Nephron (organoid): ENCODE results near the gene NFXL1.
A peak's percentile ranks its signal among the peaks of the same experiment; 100 is the strongest.

Source experiments
- H3K27ac Mint-ChIP-seq, 3 experiments: 2 replicates each; pipeline ENCODE4 v1.8.0; 2020; ENCODE audit warnings: mixed read lengths in 3 of 3, mild to moderate bottlenecking in 2 of 3, moderate library complexity in 1 of 3
- H3K27me3 Mint-ChIP-seq: 2 replicates; pipeline ENCODE4 v1.8.0; 2021; ENCODE audit warnings: low read depth, mild to moderate bottlenecking, moderate library complexity, mixed read lengths
- H3K36me3 Mint-ChIP-seq: 2 replicates; pipeline ENCODE4 v1.8.0; 2020; ENCODE audit warnings: low read depth, mixed read lengths
- H3K4me1 Mint-ChIP-seq: 2 replicates; pipeline ENCODE4 v1.8.0; 2020; ENCODE audit warnings: mixed read lengths
- H3K4me3 Mint-ChIP-seq, 3 experiments: 2 replicates each; pipeline ENCODE4 v1.8.0; 2020; ENCODE audit warnings: mild to moderate bottlenecking in 3 of 3, mixed read lengths in 3 of 3, moderate library complexity in 2 of 3
- H3K9me3 Mint-ChIP-seq: 2 replicates; pipeline ENCODE4 v1.8.0; 2020; ENCODE audit warnings: mixed read lengths
- TF ChIP-seq, protein P1 (sequence below), 3 experiments: fragments of 200-600 bp; sonication (generic); IDR thresholded peaks; one replicate each; pipeline ENCODE4 v1.5.0; 2021; ENCODE audit warnings: antibody characterized with exemption in 3 of 3; ENCODE audit not compliant: unreplicated experiment in 3 of 3

NFXL1 gene

DNA sequence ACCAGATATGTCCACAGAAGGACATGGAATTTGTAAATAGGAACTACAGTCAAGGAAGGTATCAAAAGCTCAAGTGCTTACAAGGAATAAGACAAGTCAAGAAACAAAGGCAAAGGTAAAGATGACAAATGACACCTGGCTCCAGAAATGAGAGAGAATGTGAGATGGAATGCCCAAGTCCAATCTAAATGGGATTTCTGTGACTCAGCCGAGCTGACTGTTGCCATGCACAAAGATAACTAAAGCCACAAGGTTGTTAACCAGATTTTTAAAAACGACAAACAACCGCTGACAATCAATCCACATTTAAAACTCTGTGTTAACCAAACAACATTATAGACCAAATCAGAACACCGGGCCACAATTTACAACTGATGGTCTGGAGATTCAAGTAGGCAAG is 1.1 kb downstream of the NFXL1 start:
- H3K4me3 Mint-ChIP-seq, result peak overlapping the region; percentile 97
- H3K4me1 Mint-ChIP-seq, result peaks cover 27% of the 10 kb centered on the region
- H3K9me3 Mint-ChIP-seq, result peaks cover 4% of the 10 kb centered on the region
- H3K27me3 Mint-ChIP-seq, result no peaks in the 10 kb centered on the region
- H3K36me3 Mint-ChIP-seq, result peaks cover 32% of the 10 kb centered on the region
- TF ChIP-seq, protein P1, sequence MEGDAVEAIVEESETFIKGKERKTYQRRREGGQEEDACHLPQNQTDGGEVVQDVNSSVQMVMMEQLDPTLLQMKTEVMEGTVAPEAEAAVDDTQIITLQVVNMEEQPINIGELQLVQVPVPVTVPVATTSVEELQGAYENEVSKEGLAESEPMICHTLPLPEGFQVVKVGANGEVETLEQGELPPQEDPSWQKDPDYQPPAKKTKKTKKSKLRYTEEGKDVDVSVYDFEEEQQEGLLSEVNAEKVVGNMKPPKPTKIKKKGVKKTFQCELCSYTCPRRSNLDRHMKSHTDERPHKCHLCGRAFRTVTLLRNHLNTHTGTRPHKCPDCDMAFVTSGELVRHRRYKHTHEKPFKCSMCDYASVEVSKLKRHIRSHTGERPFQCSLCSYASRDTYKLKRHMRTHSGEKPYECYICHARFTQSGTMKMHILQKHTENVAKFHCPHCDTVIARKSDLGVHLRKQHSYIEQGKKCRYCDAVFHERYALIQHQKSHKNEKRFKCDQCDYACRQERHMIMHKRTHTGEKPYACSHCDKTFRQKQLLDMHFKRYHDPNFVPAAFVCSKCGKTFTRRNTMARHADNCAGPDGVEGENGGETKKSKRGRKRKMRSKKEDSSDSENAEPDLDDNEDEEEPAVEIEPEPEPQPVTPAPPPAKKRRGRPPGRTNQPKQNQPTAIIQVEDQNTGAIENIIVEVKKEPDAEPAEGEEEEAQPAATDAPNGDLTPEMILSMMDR (IDR thresholded peaks at IDR 0.05; ENCODE audit: unreplicated experiment in 3 of 3), result no peak
- H3K27ac Mint-ChIP-seq, result peak overlapping the region; percentile 82 to 90 (median 87)

DNA sequence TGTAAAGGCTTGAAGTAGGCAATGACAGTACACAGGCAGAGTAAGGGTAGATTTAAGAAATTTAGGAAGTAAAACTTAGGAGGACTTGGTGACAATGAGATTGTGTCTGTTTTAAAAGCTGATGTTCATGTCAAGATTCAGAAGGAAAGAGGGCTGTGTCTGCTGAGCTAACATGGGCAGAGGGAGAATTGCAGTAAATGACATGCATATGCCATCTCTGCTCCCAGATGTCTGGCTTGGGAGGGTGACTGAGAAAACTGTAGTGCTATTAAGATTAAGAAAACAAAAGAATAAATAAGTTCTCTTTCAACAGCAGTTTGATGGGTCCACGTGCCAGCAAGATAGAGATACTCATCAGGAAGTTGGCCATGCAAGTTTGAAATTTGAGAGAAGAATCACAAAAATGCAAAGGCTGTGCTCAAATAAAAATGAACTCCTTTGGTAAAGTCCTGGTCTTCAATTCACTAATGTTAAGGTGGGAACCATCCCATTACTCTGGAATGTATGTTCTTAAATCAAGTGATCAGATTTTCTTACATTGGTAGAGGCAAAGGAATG is 7.2 kb downstream of the NFXL1 start:
- Mint-ChIP-seq H3K27me3 (no peaks in the 10 kb centered on the region), H3K36me3 (peaks cover 47% of the 10 kb centered on the region), H3K9me3 (no peaks in the 10 kb centered on the region), H3K4me3 (no peak overlapping the region), H3K27ac (no peak overlapping the region), H3K4me1 (peaks cover 8% of the 10 kb centered on the region)
- TF ChIP-seq, protein P1 (IDR thresholded peaks at IDR 0.05; ENCODE audit: unreplicated experiment in 3 of 3), result no peak

DNA sequence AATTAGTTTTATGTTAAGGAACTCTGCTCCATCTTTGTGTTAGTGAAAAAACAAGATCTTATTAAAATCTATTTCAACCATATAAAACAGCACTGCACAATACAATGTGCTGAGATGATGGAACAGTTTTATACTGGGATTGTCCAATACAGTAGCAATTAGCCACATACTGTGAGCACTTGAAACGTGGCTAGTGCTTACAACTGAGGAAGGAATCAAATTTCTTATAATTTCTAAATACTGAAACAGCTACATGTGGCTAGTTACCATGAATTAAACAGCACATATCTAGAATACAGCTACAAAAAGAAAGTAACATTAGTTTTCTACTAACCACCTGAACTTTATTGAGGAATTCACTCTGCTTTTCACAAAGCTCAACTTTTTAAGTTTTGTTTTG is 14.7 kb downstream of the NFXL1 start:
- Mint-ChIP-seq H3K36me3 (peaks cover 49% of the 10 kb centered on the region), H3K27ac (no peak overlapping the region), H3K27me3 (no peaks in the 10 kb centered on the region), H3K4me1 (no peaks in the 10 kb centered on the region), H3K9me3 (no peaks in the 10 kb centered on the region), H3K4me3 (no peak overlapping the region)
- TF ChIP-seq, protein P1 (IDR thresholded peaks at IDR 0.05; ENCODE audit: unreplicated experiment in 3 of 3), result no peak

DNA sequence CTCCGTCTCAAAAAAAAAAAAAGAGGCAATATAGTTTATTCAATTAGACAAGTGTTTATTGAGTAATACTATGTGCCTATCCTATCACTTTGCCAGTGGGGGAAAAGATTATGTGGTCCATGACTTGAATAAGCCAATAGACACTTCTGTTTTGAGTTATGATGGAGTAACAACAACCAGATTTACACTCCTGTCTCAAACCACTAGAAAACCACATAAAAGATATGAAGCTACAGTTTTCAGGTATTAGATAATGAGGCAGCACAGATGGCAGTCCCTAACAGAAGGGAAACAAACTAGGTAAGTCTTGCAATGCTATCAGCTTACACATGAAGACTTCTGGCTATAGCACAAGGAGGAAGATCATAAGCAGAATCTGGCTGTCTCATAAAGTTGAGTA is 22.5 kb downstream of the NFXL1 start:
- Mint-ChIP-seq H3K9me3 (no peaks in the 10 kb centered on the region), H3K27me3 (no peaks in the 10 kb centered on the region), H3K4me3 (no peak overlapping the region), H3K4me1 (no peaks in the 10 kb centered on the region), H3K36me3 (peaks cover 65% of the 10 kb centered on the region), H3K27ac (no peak overlapping the region)
- TF ChIP-seq, protein P1 (IDR thresholded peaks at IDR 0.05; ENCODE audit: unreplicated experiment in 3 of 3), result no peak

DNA sequence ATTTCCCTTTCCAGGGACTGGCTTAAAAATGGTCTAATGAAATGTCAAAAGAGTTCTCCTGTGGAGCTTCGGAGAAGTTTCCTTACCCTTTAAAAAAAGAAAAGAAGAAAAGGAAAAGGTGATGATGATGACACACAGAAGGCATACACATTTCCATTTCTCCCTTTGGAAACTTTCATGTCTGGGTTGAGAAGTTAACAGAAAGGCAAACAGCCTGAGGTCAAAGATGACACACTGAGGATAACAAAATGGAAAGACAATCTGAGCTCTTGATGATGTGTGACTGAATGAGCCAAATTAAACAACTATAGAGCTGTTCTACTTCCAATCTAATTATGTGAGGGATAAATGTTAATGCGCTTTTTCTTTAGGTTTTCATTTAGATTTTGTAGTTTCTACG is 32.2 kb downstream of the NFXL1 start:
- Mint-ChIP-seq H3K9me3 (no peaks in the 10 kb centered on the region), H3K4me3 (no peak overlapping the region), H3K36me3 (peaks cover 60% of the 10 kb centered on the region), H3K27ac (no peak overlapping the region), H3K4me1 (no peaks in the 10 kb centered on the region), H3K27me3 (no peaks in the 10 kb centered on the region)
- TF ChIP-seq, protein P1 (IDR thresholded peaks at IDR 0.05; ENCODE audit: unreplicated experiment in 3 of 3), result no peak

DNA sequence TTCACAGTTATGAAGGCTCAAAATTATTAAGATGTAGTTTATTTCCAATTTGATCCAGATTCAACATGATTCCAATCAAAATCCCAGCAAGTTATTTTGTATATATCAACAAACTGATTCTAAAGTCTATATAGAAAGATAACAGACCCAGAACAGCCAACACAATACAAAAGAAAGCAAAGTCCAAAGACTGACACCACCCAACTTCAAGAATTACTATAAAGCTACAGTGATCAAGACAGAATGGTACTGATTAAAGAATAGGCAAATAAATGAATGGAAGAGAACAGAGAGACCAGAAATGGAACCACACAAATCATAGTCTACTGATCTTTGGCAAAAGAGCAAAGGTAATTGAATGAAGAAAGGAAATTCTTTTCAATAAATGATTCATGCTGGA is 34.9 kb downstream of the NFXL1 start:
- Mint-ChIP-seq H3K9me3 (peaks cover 2% of the 10 kb centered on the region), H3K4me3 (no peak overlapping the region)
- TF ChIP-seq, protein P1 (IDR thresholded peaks at IDR 0.05; ENCODE audit: unreplicated experiment in 3 of 3), result no peak

More for the DNA sequence above, 34.9 kb downstream of the NFXL1 start:
- H3K27ac Mint-ChIP-seq, result no peak overlapping the region
- H3K27me3 Mint-ChIP-seq, result no peaks in the 10 kb centered on the region
- peaks cover 64% of the 10 kb centered on the region for H3K36me3 Mint-ChIP-seq
- no peaks in the 10 kb centered on the region for H3K4me1 Mint-ChIP-seq
